GM21717 (cell line): ENCODE data around the gene USP8.
"Not testable (repeated sequence)": the region's sequence is repeated elsewhere in the genome, so short reads cannot be mapped to it uniquely, and the experiment has no call there.

Experiments
- ATAC-seq: cut with Tn5 transposase; IDR thresholded peaks from one replicate; pipeline ENCODE4 v1.9.1; 2021; ENCODE audit warnings: mild to moderate bottlenecking, moderate library complexity; ENCODE audit not compliant: unreplicated experiment

USP8 gene

DNA sequence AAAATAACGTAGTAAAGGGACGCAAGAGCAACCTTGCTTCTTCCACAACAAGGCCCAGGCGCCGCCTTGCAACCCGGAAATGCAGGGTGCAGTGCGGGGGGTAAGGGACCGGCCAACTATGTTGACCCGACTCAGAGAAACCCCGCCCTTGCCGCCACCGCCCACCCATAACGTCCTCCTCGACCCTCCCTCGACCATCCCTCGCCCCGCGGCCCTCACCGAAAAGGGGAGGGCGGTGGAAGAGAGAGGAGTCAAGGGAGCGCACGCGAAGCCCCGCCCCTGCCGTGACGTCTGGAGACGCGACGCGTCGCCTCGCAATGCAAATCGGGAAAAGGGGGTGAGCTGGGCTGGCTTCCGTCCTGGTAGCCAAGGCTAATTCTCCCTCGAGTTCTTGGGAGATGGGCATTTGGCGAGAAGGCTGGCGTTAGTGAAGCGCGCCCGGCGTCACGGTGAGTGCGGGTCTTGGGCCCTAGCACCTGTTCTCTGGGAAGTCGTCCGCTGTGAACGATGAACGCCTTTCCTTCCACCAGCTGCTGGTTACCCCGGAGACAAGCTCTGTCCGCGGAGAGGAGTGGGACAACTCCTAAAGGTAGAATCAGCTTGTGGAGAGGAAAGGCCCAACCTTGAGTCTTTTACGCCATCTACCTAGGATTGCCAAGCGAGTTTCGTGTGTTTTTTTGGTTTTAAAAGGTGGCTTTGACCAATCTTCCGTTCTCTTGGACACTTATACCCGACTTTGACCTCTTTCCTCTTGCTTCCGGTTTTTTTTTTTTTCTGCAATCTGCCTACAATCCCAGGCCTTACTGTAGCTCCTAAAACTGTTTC is at the start of gene USP8:
Gene USP8 (plus strand): TSS at position 340 of the 825 bp plus-strand sequence. CDS start 14,669 bp downstream, outside the sequence.
- ATAC-seq: peak; percentile 93

GRCh38 chr15:50377867-50378751 is 46.1 kb upstream of the USP8 start:
- peak; percentile 98 for ATAC-seq

- no peak for ATAC-seq
These were observed 45.4 kb upstream of the USP8 start for GRCh38 chr15:50378776-50379175.

GRCh38 chr15:50379413-50379812 is 44.8 kb upstream of the USP8 start:
- not testable (repeated sequence) for ATAC-seq

- no peak for ATAC-seq
These were observed 44.1 kb upstream of the USP8 start for GRCh38 chr15:50380089-50380488.

- no peak for ATAC-seq
These were observed 42.8 kb upstream of the USP8 start for GRCh38 chr15:50381438-50381837.

- ATAC-seq: not testable (repeated sequence)
These were observed 41.8 kb upstream of the USP8 start for GRCh38 chr15:50382408-50382807.

DNA sequence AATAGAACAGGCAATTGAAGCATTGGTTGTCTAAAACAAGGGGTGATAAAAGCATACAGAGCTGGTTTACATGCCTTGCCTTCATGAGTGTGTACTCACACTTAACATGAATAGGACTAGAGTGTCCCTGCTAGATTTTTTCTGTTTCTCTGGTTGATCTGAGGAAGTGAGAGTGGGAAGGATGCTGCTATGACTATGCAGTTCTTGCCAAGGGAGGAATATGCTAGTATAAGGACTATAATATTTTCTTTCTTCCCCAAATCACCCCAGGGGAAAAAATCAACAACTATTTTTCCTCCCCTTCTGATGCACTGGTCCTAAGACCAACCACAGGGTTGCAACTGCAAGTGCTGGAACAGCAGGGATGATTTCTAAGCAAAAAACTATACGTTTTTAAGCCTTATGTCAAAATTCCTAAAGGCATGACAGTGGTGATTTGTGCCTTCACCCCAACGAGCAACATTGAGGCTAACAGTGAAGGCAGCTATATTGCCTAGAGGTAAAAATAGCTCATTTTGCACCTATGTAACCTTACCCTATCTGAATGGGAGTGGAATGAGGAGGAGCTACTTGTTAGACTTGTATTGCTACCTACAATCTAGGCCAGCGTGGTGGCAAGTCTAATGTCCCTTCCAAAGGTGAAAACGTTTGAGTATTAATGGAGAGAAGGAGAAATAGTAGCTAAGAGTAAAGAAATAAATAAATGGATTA is 33.5 kb upstream of the USP8 start:
- ATAC-seq: peak; percentile 76

DNA sequence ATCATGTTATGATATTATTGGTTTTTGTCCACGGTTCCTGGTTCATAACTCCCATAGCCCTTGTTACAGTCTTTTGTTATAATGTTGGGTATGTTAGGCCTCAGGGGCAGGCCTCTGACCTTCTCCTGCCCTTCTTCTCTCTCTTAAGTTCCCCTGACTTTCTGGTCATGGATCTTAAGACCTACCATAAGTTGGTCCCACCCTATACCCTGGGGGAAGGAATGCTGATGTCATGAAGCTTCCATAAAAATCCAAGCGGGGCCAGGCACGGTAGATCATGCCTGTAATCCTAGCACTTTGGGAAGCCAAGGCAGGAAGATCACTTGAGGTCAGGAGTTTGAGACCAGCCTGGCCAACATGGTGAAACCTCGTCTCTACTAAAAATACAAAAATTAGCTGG is 32.6 kb upstream of the USP8 start:
- not testable (repeated sequence) for ATAC-seq

GRCh38 chr15:50411870-50412269 is 12.3 kb upstream of the USP8 start:
- no peak for ATAC-seq

DNA sequence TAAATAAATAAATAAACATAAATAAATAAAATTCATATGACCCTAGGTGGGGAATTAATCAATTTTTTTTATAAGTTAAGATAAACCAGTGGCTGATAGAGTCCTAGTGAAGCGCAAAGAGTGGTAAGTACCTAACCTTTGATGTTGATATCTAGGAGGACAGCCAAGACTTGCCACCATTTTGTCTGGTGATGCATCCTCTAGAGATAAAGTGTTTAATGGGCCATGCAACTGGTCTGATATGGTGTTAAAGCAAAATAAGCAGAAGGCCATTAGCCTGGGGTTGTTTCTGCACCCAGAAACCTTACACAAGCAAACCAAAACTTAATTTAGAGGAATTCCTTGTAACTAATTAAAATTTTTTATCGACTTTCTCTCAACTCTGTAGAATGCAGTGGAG is 9.6 kb upstream of the USP8 start:
- ATAC-seq: no peak

DNA sequence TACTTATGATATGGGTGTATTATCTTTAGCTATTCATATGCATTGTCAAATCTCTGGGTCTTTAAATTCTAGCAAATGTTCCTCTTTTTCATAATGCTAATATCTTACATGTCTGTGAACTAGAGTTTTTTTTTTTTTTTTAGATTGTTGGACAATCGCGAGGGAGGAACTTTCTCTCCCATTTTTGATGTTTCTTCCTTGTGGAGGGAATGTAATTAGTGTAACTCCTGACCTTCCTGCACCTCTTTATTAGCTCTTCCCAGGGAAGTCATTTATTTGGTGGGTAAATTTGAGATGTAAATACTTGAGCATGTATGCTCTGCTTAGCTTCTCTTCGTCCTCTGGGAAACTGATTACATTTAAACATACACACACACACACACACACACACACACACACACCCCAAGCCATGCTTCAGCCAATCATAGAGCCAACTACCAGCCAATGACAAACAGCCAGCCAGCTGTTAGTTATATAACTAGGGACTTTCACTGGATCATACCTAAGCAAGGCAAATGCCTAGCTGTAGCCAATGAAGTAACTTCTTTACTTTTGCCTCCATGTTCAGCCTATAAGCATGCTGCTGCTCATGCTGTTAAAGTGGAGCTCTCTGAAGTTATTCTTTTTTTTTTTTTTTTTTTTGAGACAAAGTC is 8.3 kb upstream of the USP8 start:
- no peak for ATAC-seq

DNA sequence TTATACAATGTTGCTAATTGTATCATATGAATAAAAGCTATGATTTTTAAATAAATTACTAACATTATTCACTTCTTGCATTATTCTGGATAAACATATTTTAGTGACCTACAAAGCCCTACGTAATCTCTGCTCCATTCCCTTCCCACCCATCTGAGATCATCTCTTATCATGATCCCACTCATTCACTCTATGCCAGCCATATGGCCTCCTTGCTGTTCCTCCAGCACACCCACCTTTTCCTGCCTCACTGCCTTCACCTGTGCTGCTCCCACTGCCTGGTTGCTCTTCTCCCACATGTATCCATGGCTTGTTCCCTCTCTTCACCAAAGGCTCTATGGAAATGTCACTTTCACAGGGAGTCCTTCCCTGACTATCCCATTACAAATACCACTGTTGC is 7.3 kb upstream of the USP8 start:
- no peak for ATAC-seq

DNA sequence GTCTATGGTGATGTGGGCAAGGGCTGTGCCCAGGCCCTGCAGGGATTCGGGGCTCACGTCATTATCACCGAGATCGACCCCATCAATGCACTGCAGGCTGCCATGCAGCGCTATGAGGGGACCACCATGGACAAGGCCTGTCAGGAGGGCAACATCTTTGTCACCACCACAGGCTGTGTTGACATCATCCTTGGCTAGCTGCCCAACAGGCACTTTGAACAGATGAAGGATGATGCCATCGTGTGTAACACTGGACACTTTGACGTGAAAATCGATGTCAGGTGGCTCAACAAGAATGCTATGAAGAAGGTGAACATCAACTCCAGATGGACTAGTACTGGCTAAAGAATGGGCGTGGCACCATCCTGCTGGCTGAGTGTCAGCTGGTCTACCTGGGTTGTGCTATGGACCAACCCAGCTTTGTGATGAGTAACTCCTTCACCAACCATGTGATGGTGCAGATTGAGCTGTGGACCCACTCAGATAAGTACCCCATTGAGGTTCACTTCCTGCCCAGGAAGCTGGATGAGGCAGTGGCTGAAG is 6.1 kb upstream of the USP8 start:
- no peak for ATAC-seq

DNA sequence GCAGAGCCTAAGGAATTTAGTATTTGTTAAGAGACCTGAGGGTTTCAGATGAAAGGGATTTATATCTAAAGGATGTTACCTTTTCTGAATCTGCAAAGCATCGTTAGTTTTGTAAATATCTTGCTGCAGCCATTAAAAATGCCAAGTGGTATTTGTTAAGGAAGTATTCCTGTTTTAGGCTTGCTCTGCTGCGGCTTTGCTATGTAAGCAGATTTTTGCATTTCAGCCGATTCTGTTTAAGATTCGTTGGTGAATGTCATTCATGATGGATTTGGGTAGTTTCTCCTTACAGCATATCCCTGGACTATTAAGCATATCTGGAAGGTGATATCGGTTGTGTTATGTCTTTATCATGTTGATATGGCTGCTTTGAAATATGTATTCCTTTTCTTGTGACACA is 1.0 kb downstream of the USP8 start:
- ATAC-seq: no peak

DNA sequence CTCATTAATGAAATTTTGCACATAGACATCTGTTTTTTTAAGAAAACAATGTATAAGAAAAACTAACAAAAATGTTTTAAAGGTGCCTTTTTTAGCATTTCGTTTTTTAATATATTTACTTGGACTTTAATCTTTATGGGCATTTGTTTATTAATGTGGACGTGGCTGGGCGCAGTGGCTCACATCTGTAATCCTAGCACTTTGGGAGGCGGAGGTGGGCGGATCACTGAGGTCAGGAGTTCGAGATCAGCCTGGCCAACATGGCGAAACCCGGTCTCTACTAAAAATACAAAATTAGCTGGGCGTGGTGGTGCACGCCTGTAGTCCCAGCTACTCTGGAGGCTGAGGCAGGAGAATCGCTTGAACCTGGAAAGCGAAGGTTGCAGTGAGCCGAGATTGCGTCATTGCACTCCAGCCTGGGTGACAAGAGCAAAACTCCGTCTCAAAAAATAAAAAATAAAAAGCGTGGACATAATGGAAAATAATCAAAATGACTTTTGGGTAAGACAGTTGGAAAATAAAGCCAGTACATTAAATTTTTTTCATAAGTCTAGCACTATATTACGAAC is 1.6 kb downstream of the USP8 start:
- ATAC-seq: not testable (repeated sequence)

GRCh38 chr15:50426428-50426827 is 2.2 kb downstream of the USP8 start:
- ATAC-seq: no peak

DNA sequence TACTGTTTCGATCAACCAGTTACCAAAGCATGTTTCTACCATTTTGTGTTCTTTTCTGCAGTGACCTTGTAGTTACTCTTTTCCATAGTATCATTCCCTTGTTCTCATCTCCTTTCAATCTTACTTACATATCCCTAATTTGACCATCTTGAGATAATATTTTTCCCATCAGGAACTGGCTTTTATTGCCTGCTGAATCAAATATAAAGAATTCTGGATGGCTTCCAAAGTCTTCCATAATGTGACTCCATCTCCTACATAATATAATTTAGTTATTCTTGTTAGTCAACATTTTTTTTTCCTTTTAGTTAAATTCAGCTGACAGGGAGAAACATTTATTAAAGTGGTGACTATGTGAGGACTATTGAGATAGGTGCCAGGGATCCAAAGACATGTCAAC is 7.0 kb downstream of the USP8 start:
- no peak for ATAC-seq

DNA sequence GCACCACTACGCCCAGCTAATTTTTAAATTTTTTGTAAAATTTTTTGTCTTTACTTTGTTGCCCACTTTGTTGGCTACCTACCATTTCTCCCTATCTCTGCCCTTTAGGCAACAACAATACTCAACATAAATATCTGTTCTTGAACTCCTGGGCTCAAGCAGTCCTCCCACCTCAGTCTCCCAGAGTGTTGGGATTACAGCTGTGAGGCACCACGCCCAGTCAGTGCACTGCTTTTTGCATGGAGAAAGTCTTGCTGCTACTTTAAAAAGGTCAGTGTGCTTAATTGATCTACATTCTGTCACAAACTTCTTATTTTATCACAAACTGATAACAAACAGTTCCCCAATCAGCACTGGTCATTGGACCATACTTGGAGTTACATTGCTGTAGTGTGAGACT is 8.0 kb downstream of the USP8 start:
- ATAC-seq: no peak

DNA sequence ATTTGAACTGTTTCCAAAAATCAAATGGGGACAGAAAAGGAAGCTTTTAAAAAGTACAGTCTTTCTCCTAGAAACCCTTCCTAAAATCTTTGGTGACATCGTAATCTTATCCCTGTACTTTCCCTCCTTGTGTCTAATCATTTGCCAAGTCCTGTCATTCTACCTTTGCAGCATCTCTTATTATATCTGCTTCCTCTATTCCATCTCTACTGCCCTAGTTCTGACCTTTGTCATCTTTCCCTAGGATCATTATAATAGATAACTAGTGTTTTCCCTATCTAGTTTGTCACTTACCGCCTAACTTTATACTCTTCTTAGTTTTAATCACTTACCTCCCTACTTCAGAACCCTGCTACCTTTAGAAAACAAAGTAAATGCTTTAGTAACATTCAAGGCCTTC is 11.6 kb downstream of the USP8 start:
- no peak for ATAC-seq
